GM21447 (cell line): Measurements from ENCODE around the gene SCAMP3.
A peak's percentile ranks its signal among the peaks of the same experiment; 100 is the strongest.
"Not testable (repeated sequence)": the region's sequence is repeated elsewhere in the genome, so short reads cannot be mapped to it uniquely, and the experiment has no call there.

Source experiments
- ATAC-seq: cut with Tn5 transposase; IDR thresholded peaks from one replicate; pipeline ENCODE4 v1.9.1; 2021; ENCODE audit not compliant: unreplicated experiment

SCAMP3 gene

DNA sequence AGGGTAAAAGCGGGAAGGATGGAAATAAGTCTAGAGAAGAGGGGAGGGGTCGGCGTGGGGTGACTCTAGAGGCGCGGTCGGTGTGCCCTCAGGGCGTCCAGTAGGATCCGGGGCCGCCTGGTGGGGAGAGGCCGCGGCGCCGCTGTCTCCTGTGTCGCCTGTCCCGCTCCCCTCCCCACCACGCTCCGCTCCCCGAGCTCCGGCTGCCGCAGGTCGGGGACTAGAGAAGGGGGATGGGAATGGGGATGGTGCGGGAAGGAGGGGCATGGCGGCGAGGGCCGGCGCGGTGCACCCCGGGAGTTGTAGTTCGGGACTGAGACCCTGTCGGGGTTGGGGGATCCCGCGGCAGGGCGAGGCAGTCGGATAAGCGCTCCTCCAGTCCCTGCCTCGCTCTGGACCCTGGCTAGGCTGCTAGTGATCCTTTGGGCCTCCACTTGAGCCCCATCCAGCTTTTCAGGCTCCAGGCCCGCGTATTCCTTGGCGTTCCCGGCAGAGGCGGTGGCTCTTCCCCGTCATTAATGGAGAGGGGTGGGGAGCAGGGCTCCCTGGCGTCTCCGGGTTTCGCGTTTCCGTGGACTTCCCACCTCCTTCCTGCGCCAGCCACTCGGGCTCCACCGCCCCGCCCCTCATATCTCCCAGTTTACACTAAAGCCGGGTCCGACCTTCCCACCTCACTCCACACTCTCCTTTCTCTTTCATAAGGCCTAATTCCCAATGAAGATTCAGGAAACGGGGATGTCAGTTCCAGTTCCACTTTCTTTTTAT lies 6.7 kb downstream of the SCAMP3 start, which contains the start of gene ENTREP3:
Gene ENTREP3 (minus strand): TSS at position 241 of the 765 bp plus-strand sequence. CDS start 606 bp downstream, outside the sequence.
- ATAC-seq, result peak; percentile 59

GRCh38 chr1:155254714-155255242 lies 7.4 kb downstream of the SCAMP3 start:
- ATAC-seq, result no peak

- ATAC-seq, result no peak
These were observed 7.9 kb downstream of the SCAMP3 start for GRCh38 chr1:155254228-155254713.

GRCh38 chr1:155253797-155254196 lies 8.4 kb downstream of the SCAMP3 start:
- no peak for ATAC-seq

GRCh38 chr1:155253208-155253607 lies 9.0 kb downstream of the SCAMP3 start:
- ATAC-seq, result no peak

GRCh38 chr1:155251566-155251965 lies 10.6 kb downstream of the SCAMP3 start:
- ATAC-seq, result no peak

DNA sequence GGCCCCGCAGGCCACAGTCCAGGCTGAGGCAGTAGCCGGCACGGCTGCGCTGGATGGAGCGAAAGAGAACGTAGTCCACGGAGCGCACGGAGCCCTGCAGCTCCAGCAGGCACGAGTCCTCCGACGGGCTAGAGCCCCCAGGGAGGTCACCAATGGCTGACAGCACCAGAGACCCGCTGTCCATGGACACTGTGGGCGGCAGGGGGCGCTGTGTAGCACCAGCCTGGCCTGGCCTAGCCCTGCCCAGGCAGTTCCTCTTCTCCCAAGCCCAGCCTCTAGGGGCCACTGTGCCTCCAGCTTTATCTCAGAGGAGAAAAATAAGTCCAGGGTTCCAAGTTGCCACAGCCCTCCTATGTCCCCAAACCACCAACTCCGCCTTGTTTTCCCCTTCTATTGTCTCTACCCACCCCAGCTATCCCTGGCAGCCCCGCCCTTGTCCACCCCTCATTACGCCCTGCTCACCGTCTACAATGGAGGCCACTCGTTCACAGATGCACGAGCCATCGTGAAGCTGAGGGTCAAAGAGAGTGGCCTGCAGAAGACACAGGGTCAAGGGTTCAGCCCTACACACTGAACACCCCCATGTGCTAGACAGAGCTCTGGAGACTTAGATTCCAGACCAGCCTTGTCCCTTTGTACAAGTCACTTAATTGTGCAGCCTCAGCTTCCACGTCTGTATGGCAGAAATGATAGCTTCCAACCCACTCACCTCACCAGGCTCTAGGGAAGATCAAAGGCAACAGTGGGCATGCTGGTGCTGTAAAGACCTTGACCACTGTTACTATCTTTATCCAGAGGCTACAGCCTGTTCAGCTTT lies 11.3 kb downstream of the SCAMP3 start:
- peak; percentile 79 for ATAC-seq

GRCh38 chr1:155250246-155250632 lies 11.9 kb downstream of the SCAMP3 start:
- ATAC-seq, result peak; percentile 2

GRCh38 chr1:155247667-155248553 lies 14.2 kb downstream of the SCAMP3 start:
- no peak for ATAC-seq

GRCh38 chr1:155246796-155247195 lies 15.4 kb downstream of the SCAMP3 start:
- not testable (repeated sequence) for ATAC-seq

- ATAC-seq, result no peak
These were observed 17.0 kb downstream of the SCAMP3 start for GRCh38 chr1:155245163-155245524.

- peak; percentile 81 for ATAC-seq
These were observed 17.6 kb downstream of the SCAMP3 start for GRCh38 chr1:155244368-155245162.

GRCh38 chr1:155242805-155243358 lies 19.3 kb downstream of the SCAMP3 start:
- ATAC-seq, result no peak

- no peak for ATAC-seq
These were observed 20.3 kb downstream of the SCAMP3 start for GRCh38 chr1:155241841-155242264.

GRCh38 chr1:155241069-155241679 lies 21.0 kb downstream of the SCAMP3 start:
- no peak for ATAC-seq

DNA sequence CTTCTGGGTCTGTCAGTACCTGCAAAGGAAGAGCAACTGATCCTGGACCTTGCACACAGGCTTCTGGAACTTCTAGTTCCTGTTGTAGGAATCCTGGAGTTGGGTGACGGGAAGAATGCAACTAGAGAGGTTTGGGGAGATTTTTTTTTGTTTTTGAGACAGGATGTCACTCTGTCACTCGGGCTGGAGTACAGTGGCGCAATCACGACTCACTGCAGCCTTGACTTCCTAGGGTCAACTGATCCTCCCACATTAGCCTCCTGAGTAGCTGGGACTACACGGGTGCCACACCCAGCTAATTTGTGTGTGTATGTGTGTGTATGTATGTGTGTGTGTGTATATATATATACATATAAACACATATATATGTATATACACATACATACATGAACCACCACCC lies 25.7 kb downstream of the SCAMP3 start:
- ATAC-seq, result no peak

DNA sequence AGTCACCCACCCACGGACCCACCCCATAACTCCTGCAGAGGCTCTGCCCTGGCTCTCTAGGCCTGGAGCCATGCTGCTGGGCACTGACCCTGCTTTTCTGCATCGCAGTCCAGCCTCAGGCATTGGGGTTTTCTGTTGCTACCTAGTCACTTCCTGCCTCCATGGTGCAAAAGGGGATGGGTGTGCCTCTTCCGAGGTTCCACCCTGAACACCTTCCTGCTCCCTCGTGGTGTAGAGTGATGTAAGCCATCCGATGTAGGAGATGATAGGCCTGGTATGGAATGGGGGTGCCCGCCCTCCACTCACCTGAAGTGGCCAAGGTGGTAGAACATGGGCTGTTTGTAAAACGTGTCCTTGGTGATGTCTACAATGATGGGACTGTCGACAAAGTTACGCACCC lies 26.8 kb downstream of the SCAMP3 start:
- not testable (repeated sequence) for ATAC-seq

- not testable (repeated sequence) for ATAC-seq
These were observed 28.7 kb downstream of the SCAMP3 start for GRCh38 chr1:155233502-155233901.
